H7 (cell line): ENCODE data around the gene DHCR7. TPM values are rescaled to one million over a fixed set of nuclear protein-coding genes. Genes with fewer than 3 reads are reported as not detected.

Source experiments
- DNase-seq: peaks from one replicate; pipeline ENCODE4 v3.0.0; 2012
- H3K27me3 ChIP-seq: 2 replicates; pipeline ENCODE4 v1.6.0; 2011; ENCODE audit warnings: mild to moderate bottlenecking, low read length; ENCODE audit not compliant: control insufficient read depth, insufficient read depth
- H3K36me3 ChIP-seq: replicated peaks from 2 replicates; pipeline ENCODE4 v1.5.1; 2011; ENCODE audit warnings: low read length; ENCODE audit not compliant: control insufficient read depth, insufficient read depth
- H3K4me3 ChIP-seq: 2 replicates; pipeline ENCODE4 v1.5.1; 2011; ENCODE audit warnings: low read depth, mild to moderate bottlenecking, control low read depth, low read length, moderate library complexity; ENCODE audit not compliant: insufficient read depth
- total RNA-seq: library from RNA; depleted of rRNA; stranded (reverse); fragments of >200 nt; shearing (Covaris generic); gene quantifications from 2 replicates; pipeline ENCODE4 v1.2.3, GENCODE V29; 2014

Gene DHCR7
- total RNA-seq, 1 experiment from 2014 or later = 123 TPM

DNA sequence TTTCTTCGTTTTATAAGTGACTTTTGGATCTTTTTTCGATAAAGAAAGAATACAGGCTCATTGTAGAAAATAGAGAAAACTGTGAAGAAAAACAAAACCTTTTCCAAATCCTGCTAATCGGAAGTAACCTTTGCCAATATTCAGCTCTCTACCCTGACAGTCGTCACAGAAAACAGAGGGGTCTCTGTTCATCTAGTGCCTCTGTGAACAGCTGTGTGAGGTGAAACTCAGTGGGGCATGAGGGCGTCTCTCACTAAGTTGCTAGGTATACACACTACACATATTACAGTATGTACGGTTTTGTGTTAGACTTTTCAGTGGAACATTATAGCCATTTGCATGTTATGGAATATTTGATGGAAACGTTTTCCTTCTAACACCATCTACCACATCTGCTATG, 39.4 kb downstream of the DHCR7 start:
- H3K36me3 ChIP-seq = no peaks in the 10 kb centered on the region
- H3K4me3 ChIP-seq = no peak overlapping the region
- DNase-seq = no peak
- H3K27me3 ChIP-seq = no peaks in the 10 kb centered on the region

DNA sequence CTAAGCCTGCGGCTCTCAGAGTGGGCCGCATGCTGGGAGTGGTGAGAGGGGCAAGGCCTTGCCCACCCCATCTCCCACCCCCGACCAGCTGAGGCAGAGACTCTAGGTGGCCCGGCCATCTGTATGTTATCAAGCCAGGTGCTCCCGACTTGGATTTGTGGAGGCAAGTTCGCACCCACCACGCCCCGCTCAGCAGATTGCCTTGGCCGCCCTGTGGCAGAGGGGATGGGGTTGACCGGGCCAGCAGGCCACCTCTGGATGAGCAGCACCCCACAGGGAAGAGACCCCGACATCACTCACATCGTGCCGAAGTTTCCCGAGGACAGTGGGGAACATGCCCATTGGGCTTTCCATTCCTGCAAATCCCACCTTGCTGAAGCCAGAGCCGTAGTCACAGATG, 40.8 kb downstream of the DHCR7 start:
- Histone ChIP-seq H3K27me3 (no peaks in the 10 kb centered on the region), H3K36me3 (no peaks in the 10 kb centered on the region), H3K4me3 (no peak overlapping the region)
- no peak for DNase-seq

DNA sequence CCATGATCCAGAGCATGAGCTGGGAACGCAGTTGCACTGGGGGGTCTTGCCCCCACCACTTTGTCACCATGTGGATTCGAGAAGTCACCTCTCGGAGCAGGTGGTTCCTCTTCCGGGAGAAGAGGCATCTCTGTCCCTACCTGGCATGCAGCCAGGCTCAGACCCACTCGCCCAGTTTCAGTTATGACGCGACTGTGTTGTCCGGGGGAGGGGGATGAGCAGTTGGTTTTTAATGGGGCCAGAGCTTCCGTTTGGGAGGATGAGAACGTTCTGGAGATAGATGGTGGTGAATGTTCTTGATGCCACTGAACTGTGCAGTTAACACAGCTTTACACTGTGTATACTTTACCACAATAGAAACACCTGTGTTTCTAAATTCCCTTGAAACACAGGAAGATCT, 41.5 kb downstream of the DHCR7 start:
- no peak for DNase-seq

DNA sequence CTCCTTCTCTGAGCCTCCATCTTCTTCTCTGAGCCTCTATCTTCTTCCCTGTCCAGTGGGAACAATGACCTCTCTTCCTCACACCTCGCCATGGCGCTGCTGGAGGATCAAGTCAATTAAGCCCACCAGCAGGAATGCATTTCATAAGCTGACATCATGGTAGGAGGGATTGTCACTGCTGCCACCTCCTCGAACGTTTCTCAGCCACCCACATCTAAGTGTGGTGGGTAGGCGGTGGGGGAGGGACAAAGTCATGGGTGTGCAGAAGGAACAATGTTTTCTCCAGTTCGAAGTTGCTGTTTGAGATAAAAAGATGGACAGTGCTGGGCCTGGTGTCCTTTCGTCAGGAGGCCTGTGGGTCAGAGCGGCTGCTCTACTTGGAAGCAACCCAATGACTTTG, 44.0 kb downstream of the DHCR7 start:
- no peaks in the 10 kb centered on the region for H3K27me3 ChIP-seq
- no peaks in the 10 kb centered on the region for H3K36me3 ChIP-seq
- DNase-seq = no peak
- H3K4me3 ChIP-seq = no peak overlapping the region

More for the DNA sequence above, 41.5 kb downstream of the DHCR7 start:
- Histone ChIP-seq H3K4me3 (no peak overlapping the region), H3K27me3 (no peaks in the 10 kb centered on the region), H3K36me3 (no peaks in the 10 kb centered on the region)

DNA sequence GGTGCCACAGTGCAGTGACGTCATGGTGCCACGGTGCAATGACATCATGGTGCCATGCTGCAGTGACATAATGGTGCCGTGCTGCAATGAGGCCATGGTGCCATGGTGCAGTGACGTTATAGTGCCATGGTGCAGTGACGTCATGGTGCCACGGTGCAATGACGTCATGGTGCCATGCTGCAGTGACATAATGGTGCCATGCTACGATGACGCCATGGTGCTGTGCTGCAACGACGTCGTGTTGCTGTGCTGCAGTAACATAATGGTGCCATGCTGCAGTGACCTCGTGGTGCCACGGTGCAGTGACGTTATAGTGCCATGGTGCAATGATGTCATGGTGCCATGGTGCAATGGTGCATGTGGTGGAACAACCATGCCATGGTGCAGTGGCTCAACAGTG, 45.3 kb downstream of the DHCR7 start:
- no peak overlapping the region for H3K4me3 ChIP-seq
- no peak for DNase-seq
- H3K36me3 ChIP-seq = no peaks in the 10 kb centered on the region
- H3K27me3 ChIP-seq = no peaks in the 10 kb centered on the region

DNA sequence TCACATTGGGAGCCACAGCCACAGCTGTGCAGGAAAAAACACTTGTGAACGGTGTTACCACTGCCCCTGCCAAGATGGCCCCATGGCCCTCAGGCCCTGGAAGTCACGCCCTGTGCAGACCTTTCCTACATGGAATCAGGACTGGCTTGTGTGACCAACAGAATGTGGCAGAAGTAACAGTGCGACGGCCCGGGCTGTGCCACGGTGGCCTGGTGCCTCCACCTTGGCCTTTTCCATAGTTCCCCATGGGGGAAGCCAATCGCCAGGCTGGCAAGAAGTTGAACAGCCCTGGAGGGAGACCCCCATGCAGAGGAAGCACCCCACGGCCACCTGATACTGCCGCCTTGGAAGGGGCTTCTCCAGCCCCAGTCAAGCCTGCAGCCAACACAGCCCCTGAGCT, 48.0 kb downstream of the DHCR7 start:
- H3K27me3 ChIP-seq = no peaks in the 10 kb centered on the region
- DNase-seq = no peak
- H3K4me3 ChIP-seq = no peak overlapping the region
- H3K36me3 ChIP-seq = no peaks in the 10 kb centered on the region

DNA sequence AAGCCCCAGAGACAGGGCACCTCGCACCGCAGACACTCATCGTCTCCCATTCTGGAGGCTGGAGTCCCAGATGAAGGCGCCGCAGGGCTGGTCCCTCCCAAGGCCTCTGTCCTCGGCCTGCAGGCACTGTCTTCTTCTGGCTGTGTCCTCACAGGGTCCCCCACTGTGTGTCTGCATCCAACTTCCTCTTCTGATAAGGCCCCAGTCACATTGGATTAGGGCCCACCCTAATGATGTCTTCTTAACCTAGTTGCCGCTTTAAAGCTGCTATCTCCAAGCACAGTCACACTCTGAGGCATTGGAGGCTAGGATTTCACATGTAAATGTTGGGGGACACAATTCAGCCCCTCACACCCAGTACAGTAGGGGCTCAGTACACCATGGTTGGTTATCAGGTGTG, 48.9 kb downstream of the DHCR7 start:
- no peak for DNase-seq
- H3K4me3 ChIP-seq = no peak overlapping the region
- no peaks in the 10 kb centered on the region for H3K36me3 ChIP-seq
- no peaks in the 10 kb centered on the region for H3K27me3 ChIP-seq

DNA sequence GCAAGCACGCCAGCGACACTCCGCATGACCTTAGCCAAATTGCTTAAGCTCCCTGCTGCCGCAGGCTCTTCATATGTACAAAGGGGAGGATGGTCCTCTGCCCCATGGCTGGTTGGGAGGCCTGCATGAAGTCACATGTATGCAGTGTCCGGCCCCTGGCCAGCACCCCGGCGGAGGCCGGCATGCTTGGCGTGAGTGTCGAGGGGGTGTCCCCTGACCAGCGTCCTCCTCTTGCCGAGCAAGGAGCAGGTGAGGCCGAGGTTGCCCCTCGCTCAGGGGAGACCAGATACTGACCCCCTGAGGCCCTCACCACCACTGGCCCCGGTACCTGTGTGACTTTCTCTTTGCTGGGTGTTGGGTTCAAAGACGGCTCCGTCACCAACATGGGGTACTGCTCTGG, 50.2 kb downstream of the DHCR7 start:
- Histone ChIP-seq H3K36me3 (no peaks in the 10 kb centered on the region), H3K4me3 (no peak overlapping the region), H3K27me3 (no peaks in the 10 kb centered on the region)
- DNase-seq = no peak

DNA sequence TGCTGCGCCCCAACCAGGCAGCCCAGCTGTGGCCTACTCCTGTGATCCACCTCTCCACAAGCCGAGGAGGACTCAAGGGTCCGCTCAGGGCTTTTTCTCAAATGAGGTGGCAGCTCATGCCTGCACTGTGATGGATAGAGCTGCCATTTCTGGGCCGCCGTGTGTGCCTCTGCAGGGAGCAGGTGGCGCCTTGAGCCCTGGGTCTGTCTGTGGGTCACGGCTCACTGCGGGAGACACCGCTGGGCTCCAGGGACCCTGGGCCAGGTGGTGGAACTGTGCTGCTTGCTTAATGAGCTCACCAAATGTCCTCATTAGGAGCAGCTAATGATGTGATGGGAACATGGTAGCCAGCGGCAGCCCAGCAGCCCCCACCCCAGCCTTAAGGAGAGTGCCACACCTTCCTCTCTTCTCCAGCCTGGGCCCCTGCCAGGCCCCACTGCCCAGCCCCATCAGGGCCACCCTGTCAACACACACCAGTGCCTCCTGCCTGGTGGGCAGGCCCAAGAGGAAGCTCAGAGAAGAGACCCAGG, 50.8 kb downstream of the DHCR7 start:
- no peaks in the 10 kb centered on the region for H3K27me3 ChIP-seq
- no peaks in the 10 kb centered on the region for H3K36me3 ChIP-seq
- no peak for DNase-seq
- H3K4me3 ChIP-seq = no peak overlapping the region

DNA sequence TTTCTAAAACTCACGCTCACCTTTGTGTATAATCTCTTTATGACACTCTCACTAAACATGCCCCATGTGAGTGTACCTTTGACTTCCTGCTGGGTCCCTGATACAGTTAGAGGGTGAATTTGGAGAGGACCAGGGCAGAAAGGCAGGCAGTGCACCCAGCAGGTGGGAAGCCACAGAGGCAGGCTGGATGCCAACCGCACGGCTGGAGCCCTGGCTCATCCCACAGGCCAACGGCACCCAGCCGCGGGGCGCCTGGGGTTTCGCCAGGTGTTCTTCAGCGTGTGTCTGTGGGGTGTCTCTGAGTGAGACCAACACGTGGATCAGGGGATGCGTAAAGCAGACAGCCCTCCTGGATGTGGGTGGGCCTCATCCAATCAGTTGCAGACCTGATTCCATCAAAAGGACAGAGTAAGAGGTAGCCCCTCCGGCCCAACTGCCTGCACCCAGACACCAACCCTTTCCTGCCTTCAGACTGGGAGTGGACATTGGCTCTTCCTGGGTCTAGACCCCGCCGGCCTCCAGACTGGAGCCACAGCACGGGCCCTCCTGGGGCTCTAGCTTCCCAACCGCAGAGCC, 51.6 kb downstream of the DHCR7 start:
- no peak for DNase-seq
- Histone ChIP-seq H3K27me3 (no peaks in the 10 kb centered on the region), H3K4me3 (no peak overlapping the region), H3K36me3 (no peaks in the 10 kb centered on the region)

DNA sequence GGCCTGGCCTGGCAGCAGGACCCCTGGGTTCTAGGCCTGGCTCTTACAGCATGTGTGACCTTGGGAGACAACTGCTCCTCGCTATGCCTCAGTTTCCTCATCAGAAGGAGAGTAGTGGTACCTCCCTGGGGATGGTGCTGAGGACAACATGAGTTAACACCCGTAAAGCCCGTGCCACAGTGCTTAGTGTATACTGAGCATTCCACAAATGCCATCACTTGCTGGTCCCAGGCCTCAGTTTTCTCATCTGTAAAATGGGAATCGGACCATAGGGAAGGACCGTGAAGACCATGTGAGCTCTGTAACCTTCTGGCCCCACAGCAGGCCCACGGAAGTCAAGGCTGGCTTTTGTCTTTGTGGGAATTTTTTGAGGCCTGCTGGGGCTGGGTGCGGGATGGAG, 52.4 kb downstream of the DHCR7 start:
- no peaks in the 10 kb centered on the region for H3K36me3 ChIP-seq
- no peaks in the 10 kb centered on the region for H3K27me3 ChIP-seq
- no peak for DNase-seq
- no peak overlapping the region for H3K4me3 ChIP-seq

DNA sequence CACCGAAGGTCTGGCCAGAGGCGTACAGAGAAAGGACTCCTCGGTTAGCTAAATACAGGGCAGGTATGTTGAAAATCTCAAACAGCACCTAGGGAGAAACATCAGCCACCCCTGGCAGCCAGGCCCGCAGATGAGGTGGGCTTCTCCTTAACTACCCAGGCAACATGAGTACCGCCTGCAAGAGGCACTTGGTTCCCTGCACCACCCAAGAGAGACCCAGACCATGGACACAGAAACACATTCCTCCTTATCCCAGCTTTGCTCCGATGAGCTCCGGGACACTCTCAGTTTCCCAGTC, 53.0 kb downstream of the DHCR7 start:
- DNase-seq = no peak
- no peaks in the 10 kb centered on the region for H3K36me3 ChIP-seq
- no peak overlapping the region for H3K4me3 ChIP-seq
- no peaks in the 10 kb centered on the region for H3K27me3 ChIP-seq

DNA sequence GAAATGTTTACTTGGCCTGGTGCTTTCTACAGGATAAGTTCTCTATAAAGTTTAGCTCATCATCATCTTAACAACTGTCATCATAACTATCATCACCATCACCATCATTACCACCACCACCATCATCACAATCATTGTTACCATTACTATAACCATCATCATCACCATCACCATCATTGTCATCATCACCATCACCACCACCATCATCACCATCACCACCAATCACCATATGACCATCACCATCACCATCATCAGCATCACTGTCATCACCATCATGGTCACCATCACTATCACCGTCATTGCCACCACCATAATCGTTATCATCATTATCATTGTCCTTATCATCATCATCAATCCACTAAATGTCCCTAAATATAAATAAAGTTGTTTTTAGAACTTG, 54.9 kb downstream of the DHCR7 start:
- Histone ChIP-seq H3K4me3 (no peak overlapping the region), H3K36me3 (no peaks in the 10 kb centered on the region), H3K27me3 (no peaks in the 10 kb centered on the region)
- no peak for DNase-seq

DNA sequence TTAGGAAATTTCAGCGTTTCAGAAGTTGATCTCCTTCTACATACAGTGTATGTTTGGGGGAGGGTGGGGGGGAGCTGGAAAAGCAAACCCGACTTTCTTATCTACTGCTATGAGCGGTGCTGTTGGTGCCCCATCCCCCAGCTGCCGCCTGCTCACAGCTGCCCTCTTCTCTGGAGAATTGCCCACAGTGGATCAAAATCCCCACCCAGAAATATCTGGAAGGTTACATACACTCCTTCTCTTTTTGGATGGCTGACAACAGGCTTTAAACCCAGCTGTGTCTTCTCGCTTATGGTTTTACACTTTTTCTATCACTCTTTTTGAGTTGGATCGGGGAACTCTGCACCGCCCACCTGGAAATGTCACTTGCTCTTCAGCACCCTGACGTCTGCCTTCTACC, 56.4 kb downstream of the DHCR7 start:
- Histone ChIP-seq H3K36me3 (no peaks in the 10 kb centered on the region), H3K4me3 (no peak overlapping the region), H3K27me3 (no peaks in the 10 kb centered on the region)
- DNase-seq = no peak

DNA sequence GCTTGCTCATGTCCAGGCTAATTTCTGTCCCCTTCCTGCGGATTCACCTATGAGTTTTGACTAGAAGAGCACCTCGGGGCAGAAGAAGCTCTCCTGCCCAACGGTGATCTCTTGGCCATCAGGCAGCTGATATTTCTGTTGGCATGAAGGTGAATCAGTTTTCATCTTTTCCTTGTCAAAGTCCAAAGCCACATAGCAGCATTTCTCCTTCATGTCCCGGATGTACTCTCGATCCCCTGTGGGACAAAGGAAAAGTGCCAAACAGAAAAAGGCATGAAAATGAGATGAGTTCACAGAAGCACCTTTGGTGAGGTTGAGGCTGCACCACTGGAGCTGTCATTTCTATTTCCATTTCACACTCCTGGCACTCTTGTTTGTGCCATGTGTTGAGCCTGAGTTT, 56.8 kb downstream of the DHCR7 start:
- H3K4me3 ChIP-seq = no peak overlapping the region
- H3K27me3 ChIP-seq = no peaks in the 10 kb centered on the region
- DNase-seq = no peak

DNA sequence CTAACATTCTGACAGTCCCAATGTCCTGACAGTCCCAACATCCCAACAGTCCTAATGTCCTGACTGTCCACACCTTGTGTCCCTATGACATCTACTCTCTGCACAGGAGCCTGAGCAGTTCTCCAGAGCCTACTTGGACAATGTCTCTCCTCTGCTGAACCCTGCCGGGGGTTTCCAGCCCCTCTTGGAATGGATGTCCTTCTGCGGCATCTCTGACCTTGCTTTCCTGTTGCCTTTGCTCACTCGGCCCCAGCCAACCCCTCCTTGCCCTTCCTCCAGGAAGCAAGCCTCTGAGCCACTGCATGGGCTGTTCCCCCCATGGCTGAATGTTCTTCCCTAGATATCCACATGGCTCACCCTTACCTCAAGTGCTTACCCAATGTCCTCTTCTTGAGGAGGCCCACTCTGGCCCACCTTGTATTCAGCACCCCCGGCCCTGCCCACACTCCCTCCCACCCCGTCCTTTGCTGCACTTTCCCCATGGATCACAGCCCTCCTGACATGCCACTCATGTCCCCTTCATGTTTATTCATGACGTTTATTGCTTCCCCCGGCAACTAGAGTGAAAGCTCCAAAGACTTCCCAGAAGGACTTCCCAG, 59.5 kb downstream of the DHCR7 start:
- H3K27me3 ChIP-seq = no peaks in the 10 kb centered on the region
- no peaks in the 10 kb centered on the region for H3K36me3 ChIP-seq
- DNase-seq = no peak
- H3K4me3 ChIP-seq = no peak overlapping the region

More for the DNA sequence above, 56.8 kb downstream of the DHCR7 start:
- H3K36me3 ChIP-seq = no peaks in the 10 kb centered on the region
